A549 (cell line): ENCODE data around the gene ATP8A2. TPM values are rescaled to one million over a fixed set of nuclear protein-coding genes. Genes with fewer than 3 reads are reported as not detected.

Experiments
- ATAC-seq, 2 experiments: fragments of 200-7000 bp in 1 of 2; fragments of >200 bp in 1 of 2; cut with Nextera tagmentation in 1 of 2; cut with Tn5 transposase in 1 of 2; 3 replicates each; pipeline versions ENCODE4 v1.8.0 to v1.9.1; 2018 to 2020; ENCODE audit warnings: mild to moderate bottlenecking in 1 of 2, moderate library complexity in 1 of 2
- CTCF ChIA-PET: fragments of 300-600 bp; sonication (Branson Sonifier 250); formaldehyde crosslinking; extraction: SDS; loops from one replicate; lab custom pipeline; 2021; ENCODE audit warnings: antibody characterized with exemption, inconsistent platforms; lab: Yijun Ruan, JAX
- POLR2A ChIA-PET: fragments of 350-600 bp; formaldehyde crosslinking; extraction: SDS; loops from one replicate; lab custom pipeline; 2021; ENCODE audit warnings: antibody characterized with exemption, inconsistent platforms; lab: Yijun Ruan, JAX
- DNase-seq, 2 experiments: peaks; one replicate each; pipeline versions ENCODE4 v3.0.0 to v3.0.0-alpha.2; 2011 to 2016; ENCODE audit warnings: low read depth in 1 of 2, low spot score in 1 of 2
- FAIRE-seq: peaks from 2 replicates; lab custom pipeline; 2011; peaks lifted over from hg19 to GRCh38; lab: Jason Lieb, UNC
- H3K27ac ChIP-seq, 2 experiments: fragments of >200 bp; sonication (Bioruptor Twin); formaldehyde crosslinking; 3 replicates each; pipeline ENCODE4 v1.5.1; 2016 to 2017
- H3K4me1 ChIP-seq: fragments of >200 bp; sonication (Bioruptor Twin); formaldehyde crosslinking; 3 replicates; pipeline ENCODE4 v1.6.1; 2016
- H3K4me2 ChIP-seq: fragments of >200 bp; sonication (Bioruptor Twin); formaldehyde crosslinking; 3 replicates; pipeline ENCODE4 v1.6.1; 2016
- H3K4me3 ChIP-seq: fragments of >200 bp; sonication (Bioruptor Twin); formaldehyde crosslinking; 3 replicates; pipeline ENCODE4 v1.5.1; 2016
- H3K9me3 ChIP-seq: fragments of >200 bp; sonication (Bioruptor Twin); formaldehyde crosslinking; 3 replicates; pipeline ENCODE4 v1.6.1; 2016
- BHLHE40 ChIP-seq: IDR thresholded peaks from 2 replicates; pipeline ENCODE4 v1.6.1; 2012; ENCODE audit warnings: low read depth, low read length, inconsistent platforms
- CBX2 ChIP-seq: fragments of 200-600 bp; sonication (generic); IDR thresholded peaks from 2 replicates; pipeline ENCODE4 v1.6.1; 2016; ENCODE audit warnings: low read depth, mild to moderate bottlenecking, borderline replicate concordance
- CBX8 ChIP-seq: fragments of 200-600 bp; sonication (generic); IDR thresholded peaks from 2 replicates; pipeline ENCODE4 v1.6.1; 2016
- CEBPB ChIP-seq, 2 experiments: fragments of >200 bp in 1 of 2; sonication (Bioruptor Twin) in 1 of 2; formaldehyde crosslinking in 1 of 2; IDR thresholded peaks; 2 replicates each; pipeline ENCODE4 v1.6.1; 2012 to 2016
- CHD2 ChIP-seq: fragments of 150-350 bp; IDR thresholded peaks from 2 replicates; pipeline ENCODE4 v1.6.1; 2014; ENCODE audit warnings: low read length; ENCODE audit not compliant: partially characterized antibody
- EHMT2 ChIP-seq: fragments of 200-600 bp; sonication (generic); IDR thresholded peaks from 2 replicates; pipeline ENCODE4 v1.6.1; 2016; ENCODE audit warnings: antibody characterized with exemption, low read depth, mild to moderate bottlenecking, moderate library complexity
- ELK1 ChIP-seq: fragments of 150-350 bp; IDR thresholded peaks from 2 replicates; pipeline ENCODE4 v1.6.1; 2014; ENCODE audit warnings: low read depth, mild to moderate bottlenecking, low read length
- EP300 ChIP-seq, 2 experiments: fragments of >200 bp; sonication (Bioruptor Twin); formaldehyde crosslinking; IDR thresholded peaks; 2 replicates in 1 of 2; 3 replicates in 1 of 2; pipeline ENCODE4 v1.6.1; 2016 to 2017
- ESRRA ChIP-seq: fragments of 150-350 bp; IDR thresholded peaks from 2 replicates; pipeline ENCODE4 v1.6.1; 2014; ENCODE audit warnings: mild to moderate bottlenecking, low read length, borderline replicate concordance
- FOSB ChIP-seq: fragments of 250-450 bp; sonication (Bioruptor Pico); IDR thresholded peaks from 2 replicates; pipeline ENCODE4 v1.5.0; 2020; ENCODE audit warnings: mild to moderate bottlenecking, moderate library complexity
- FOSL2 ChIP-seq, 2 experiments: fragments of 450-650 bp in 1 of 2; fragments of >200 bp in 1 of 2; sonication (Bioruptor Twin) in 1 of 2; formaldehyde crosslinking; IDR thresholded peaks; 2 replicates each; pipeline versions ENCODE4 v1.5.0 to v1.6.1; 2016 to 2020; ENCODE audit warnings: mild to moderate bottlenecking in 1 of 2, moderate library complexity in 1 of 2
- FOXS1 ChIP-seq: fragments of 250-450 bp; sonication (Bioruptor Pico); IDR thresholded peaks from 2 replicates; pipeline ENCODE4 v1.5.0; 2020; ENCODE audit warnings: mild to moderate bottlenecking, moderate library complexity
- GATA3 ChIP-seq: IDR thresholded peaks from 2 replicates; pipeline ENCODE4 v1.6.1; 2012; ENCODE audit warnings: borderline replicate concordance
- HDAC2 ChIP-seq: fragments of 200-600 bp; sonication (generic); IDR thresholded peaks from 2 replicates; pipeline ENCODE4 v1.6.1; 2016
- HEYL ChIP-seq: fragments of 250-450 bp; sonication (Bioruptor Pico); IDR thresholded peaks from 2 replicates; pipeline ENCODE4 v1.8.0; 2021; ENCODE audit warnings: mild to moderate bottlenecking, moderate library complexity
- JUNB ChIP-seq: fragments of >200 bp; sonication (Bioruptor Twin); formaldehyde crosslinking; IDR thresholded peaks from 2 replicates; pipeline ENCODE4 v1.6.1; 2016
- KDM1A ChIP-seq: fragments of 200-600 bp; sonication (generic); IDR thresholded peaks from 2 replicates; pipeline ENCODE4 v1.6.1; 2016; ENCODE audit warnings: low read depth, mild to moderate bottlenecking
- KDM5A ChIP-seq: fragments of 200-600 bp; sonication (generic); IDR thresholded peaks from 2 replicates; pipeline ENCODE4 v1.6.1; 2016; ENCODE audit warnings: antibody characterized with exemption, mild to moderate bottlenecking
- MAZ ChIP-seq: fragments of 150-350 bp; IDR thresholded peaks from 2 replicates; pipeline ENCODE4 v1.6.1; 2014; ENCODE audit warnings: antibody characterized with exemption, low read depth, low read length, borderline replicate concordance
- NFE2L2 ChIP-seq: fragments of 150-350 bp; conservative IDR thresholded peaks from 2 replicates; pipeline ENCODE4 v1.6.1; 2014; ENCODE audit warnings: low read length
- NR3C1 ChIP-seq: fragments of >200 bp; sonication (Bioruptor Twin); formaldehyde crosslinking; IDR thresholded peaks from 3 replicates; pipeline ENCODE4 v1.6.1; 2017
- POLR2A ChIP-seq: IDR thresholded peaks from 2 replicates; pipeline ENCODE4 v1.6.1; 2012; ENCODE audit warnings: mild to moderate bottlenecking, low read length
- POLR2AphosphoS2 ChIP-seq: conservative IDR thresholded peaks from 2 replicates; pipeline ENCODE4 v1.6.1; 2012; ENCODE audit warnings: low read length, improper control_type of control experiment, inconsistent platforms
- REST ChIP-seq: fragments of 200-600 bp; sonication (generic); IDR thresholded peaks from 2 replicates; pipeline ENCODE4 v1.6.1; 2016; ENCODE audit warnings: antibody characterized with exemption, mild to moderate bottlenecking, moderate library complexity
- RFX5 ChIP-seq: fragments of 450-650 bp; IDR thresholded peaks from 2 replicates; pipeline ENCODE4 v1.7.1; 2014; ENCODE audit warnings: antibody characterized with exemption, mild to moderate bottlenecking, moderate library complexity
- RNF2 ChIP-seq: fragments of 200-600 bp; sonication (generic); IDR thresholded peaks from 2 replicates; pipeline ENCODE4 v1.6.1; 2016; ENCODE audit warnings: low read depth, mild to moderate bottlenecking, antibody characterized with exemption, moderate library complexity, borderline replicate concordance
- SREBF2 ChIP-seq: fragments of 450-650 bp; IDR thresholded peaks from 2 replicates; pipeline ENCODE4 v1.6.1; 2014; ENCODE audit warnings: mild to moderate bottlenecking, moderate library complexity
- TFCP2L1 ChIP-seq: fragments of 250-450 bp; sonication (Bioruptor Pico); IDR thresholded peaks from 2 replicates; pipeline ENCODE4 v1.5.0; 2021; ENCODE audit warnings: mild to moderate bottlenecking
- TP53 ChIP-seq: fragments of 250-450 bp; sonication (Bioruptor Pico); IDR thresholded peaks from 2 replicates; pipeline ENCODE4 v1.5.0; 2021; ENCODE audit warnings: mild to moderate bottlenecking, moderate library complexity
- ZNF302 ChIP-seq: fragments of 250-450 bp; sonication (Bioruptor Pico); IDR thresholded peaks from 2 replicates; pipeline ENCODE4 v1.9.0; 2021; ENCODE audit warnings: inconsistent platforms, mild to moderate bottlenecking, moderate library complexity
- WGBS: methylation state at CpG from one replicate; pipeline ENCODE4 v1.1.6; 2017; ENCODE audit errors: missing lambda C conversion rate; 5-methylcytosine and 5-hydroxymethylcytosine counted together
- polyA plus RNA-seq, 4 experiments: library from polyadenylated mRNA; depleted of rRNA in 3 of 4; stranded (reverse); fragments of >200 nt; fragmentation: RNase III in 1 of 4; extraction: RNeasy Plus Mini Kit Qiagen cat#74134 plus additional on column Dnase treatment in 1 of 4; gene quantifications; 2 replicates in 3 of 4; 3 replicates in 1 of 4; pipeline ENCODE4 v1.2.3, GENCODE V29; 2011 to 2017

Gene ATP8A2
- polyA plus RNA-seq, 2 of the 4 experiments (the other 2 are of a cell fraction), result 0.03 TPM; not detected in 1

- Histone ChIP-seq H3K9me3 (no peaks in the 10 kb centered on the region), H3K27ac (no peak overlapping the region), H3K4me2 (no peak overlapping the region), H3K4me3 (no peak overlapping the region), H3K4me1 (no peaks in the 10 kb centered on the region)
- FAIRE-seq (no peak), DNase-seq (no peak), ATAC-seq (no peak)
- WGBS, result 0% methylated on average over 6 of the region's 6 CpGs
- no peak for TF ChIP-seq CBX8
- TF ChIP-seq FOSB (CRISPR knock-in tag), result no peak
- TF ChIP-seq HDAC2, result no peak
- TF ChIP-seq NFE2L2, result no peak
- no peak for TF ChIP-seq CEBPB (IDR thresholded peaks at IDR 0.05)
- no peak for TF ChIP-seq SREBF2
- no peak for TF ChIP-seq EP300 (IDR thresholded peaks at IDR 0.05)
- no peak for TF ChIP-seq MAZ
- no peak for TF ChIP-seq ESRRA
- no peak for TF ChIP-seq CHD2
- no peak for TF ChIP-seq RFX5
- no peak for TF ChIP-seq TFCP2L1 (CRISPR knock-in tag)
- no peak for TF ChIP-seq HEYL (CRISPR knock-in tag)
- no peak for TF ChIP-seq KDM1A
- no peak for TF ChIP-seq GATA3
- no peak for TF ChIP-seq BHLHE40
- ChIA-PET POLR2A (no interaction called here), CTCF (no interaction called here)
Measured at GRCh38 chr13:26058704-26059103, 686.9 kb downstream of the ATP8A2 start.

GRCh38 chr13:26060357-26060756 lies 688.6 kb downstream of the ATP8A2 start:
- CTCF ChIA-PET, result no interaction called here
- TF ChIP-seq RNF2 (no peak), EP300 (IDR thresholded peaks at IDR 0.05) (no peak), NR3C1 (no peak)
- ATAC-seq, result no peak
- no peaks in the 10 kb centered on the region for H3K9me3 ChIP-seq
- no peak overlapping the region for H3K4me2 ChIP-seq
- DNase-seq, result no peak
- 17% methylated on average over 4 of the region's 4 CpGs for WGBS
- POLR2A ChIA-PET, result no interaction called here
- H3K27ac ChIP-seq, result no peak overlapping the region
- no peaks in the 10 kb centered on the region for H3K4me1 ChIP-seq
- no peak for FAIRE-seq
- H3K4me3 ChIP-seq, result no peak overlapping the region

- ChIA-PET POLR2A (no interaction called here), CTCF (interaction anchor here (2.1 kb wide), 1 partner anchor 487 kb away, joined by 10 read pairs; no protein-coding TSS in a partner anchor)
- ATAC-seq (no peak), FAIRE-seq (no peak), DNase-seq (no peak)
- Histone ChIP-seq H3K9me3 (no peaks in the 10 kb centered on the region), H3K4me3 (no peak overlapping the region), H3K4me1 (no peaks in the 10 kb centered on the region), H3K4me2 (no peak overlapping the region), H3K27ac (no peak overlapping the region)
- WGBS, result 23% methylated on average over 5 of the region's 5 CpGs
- TF ChIP-seq KDM5A, result no peak
- no peak for TF ChIP-seq TFCP2L1 (CRISPR knock-in tag)
- no peak for TF ChIP-seq MAZ
- TF ChIP-seq CEBPB (IDR thresholded peaks at IDR 0.05), result no peak
- no peak for TF ChIP-seq TP53 (CRISPR knock-in tag)
- TF ChIP-seq NR3C1, result no peak
Measured at GRCh38 chr13:26061256-26061655, 689.5 kb downstream of the ATP8A2 start.

- CTCF ChIA-PET, result interaction anchor here (2.1 kb wide), 1 partner anchor 487 kb away, joined by 10 read pairs; no protein-coding TSS in a partner anchor
- POLR2A ChIA-PET, result no interaction called here
- Histone ChIP-seq H3K4me2 (no peak overlapping the region), H3K4me1 (no peaks in the 10 kb centered on the region), H3K9me3 (no peaks in the 10 kb centered on the region), H3K27ac (no peak overlapping the region), H3K4me3 (no peak overlapping the region)
- DNase-seq (no peak), FAIRE-seq (no peak), ATAC-seq (no peak)
- 33% methylated on average over 6 of the region's 6 CpGs for WGBS
- TF ChIP-seq SREBF2 (no peak), RFX5 (no peak), EHMT2 (no peak), RNF2 (no peak), POLR2AphosphoS2 (no peak), CBX2 (no peak), MAZ (no peak), ZNF302 (CRISPR knock-in tag) (no peak), CEBPB (IDR thresholded peaks at IDR 0.05) (no peak), REST (no peak), ELK1 (no peak), FOXS1 (no peak), EP300 (IDR thresholded peaks at IDR 0.05) (no peak), CBX8 (no peak), POLR2A (no peak), JUNB (no peak), FOSL2 (IDR thresholded peaks at IDR 0.05) (no peak), FOSL2 (CRISPR knock-in tag; IDR thresholded peaks at IDR 0.05) (no peak)
Measured at GRCh38 chr13:26061947-26062346, 690.2 kb downstream of the ATP8A2 start.
